ENCODE measurements around the gene SMARCB1.
"Not testable (repeated sequence)": the region's sequence is repeated elsewhere in the genome, so short reads cannot be mapped to it uniquely, and the experiment has no call there.

Gene SMARCB1

GRCh38 chr22:23846081-23846469 lies 59.3 kb downstream of the SMARCB1 start:
- DNase-seq (ENCODE audit: low read depth in 2 of 2): no peak

- DNase-seq (ENCODE audit: low read depth in 2 of 2): no peak
Observed at GRCh38 chr22:23847310-23847920, 60.6 kb downstream of the SMARCB1 start.

- no peak for DNase-seq (ENCODE audit: low read depth in 2 of 2)
Observed at GRCh38 chr22:23847991-23848864, 61.5 kb downstream of the SMARCB1 start.

- peak; percentile 66 to 84 for DNase-seq (ENCODE audit: low read depth in 2 of 2)
Observed at GRCh38 chr22:23849009-23850006, 62.5 kb downstream of the SMARCB1 start.

GRCh38 chr22:23850136-23850611 lies 63.4 kb downstream of the SMARCB1 start:
- DNase-seq (ENCODE audit: low read depth in 2 of 2): no peak

GRCh38 chr22:23856721-23857605 lies 70.2 kb downstream of the SMARCB1 start:
- DNase-seq (ENCODE audit: low read depth in 2 of 2): peak in 1 of 2 experiments; percentile 15

GRCh38 chr22:23857606-23858483 lies 71.1 kb downstream of the SMARCB1 start, which contains the start of gene SLC2A11:
Gene SLC2A11 (plus strand): TSS chr22:23857875. CDS start chr22:23858000, 125 bp downstream.
- DNase-seq (ENCODE audit: low read depth in 2 of 2): peak; percentile 85 to 93

GRCh38 chr22:23858484-23858815 lies 71.7 kb downstream of the SMARCB1 start:
- DNase-seq (ENCODE audit: low read depth in 2 of 2): no peak

- no peak for DNase-seq (ENCODE audit: low read depth in 2 of 2)
Observed at GRCh38 chr22:23859201-23859600, 72.4 kb downstream of the SMARCB1 start.

GRCh38 chr22:23860187-23860586 lies 73.4 kb downstream of the SMARCB1 start:
- not testable (repeated sequence) for DNase-seq (ENCODE audit: low read depth in 2 of 2)

- DNase-seq (ENCODE audit: low read depth in 2 of 2): no peak
Observed at GRCh38 chr22:23862103-23862502, 75.3 kb downstream of the SMARCB1 start.

GRCh38 chr22:23864499-23865154 lies 77.9 kb downstream of the SMARCB1 start:
- not testable (repeated sequence) for DNase-seq (ENCODE audit: low read depth in 2 of 2)

GRCh38 chr22:23868580-23868979 lies 81.8 kb downstream of the SMARCB1 start:
- no peak for DNase-seq (ENCODE audit: low read depth in 2 of 2)

GRCh38 chr22:23874871-23875270 lies 88.1 kb downstream of the SMARCB1 start:
- DNase-seq (ENCODE audit: low read depth in 2 of 2): no peak

GRCh38 chr22:23875801-23876200 lies 89.0 kb downstream of the SMARCB1 start:
- DNase-seq (ENCODE audit: low read depth in 2 of 2): no peak

- no peak for DNase-seq (ENCODE audit: low read depth in 2 of 2)
Observed at GRCh38 chr22:23877566-23877965, 90.8 kb downstream of the SMARCB1 start.

GRCh38 chr22:23878219-23878618 lies 91.5 kb downstream of the SMARCB1 start:
- DNase-seq (ENCODE audit: low read depth in 2 of 2): no peak

GRCh38 chr22:23882370-23882769 lies 95.6 kb downstream of the SMARCB1 start:
- DNase-seq (ENCODE audit: low read depth in 2 of 2): no peak

GRCh38 chr22:23883658-23884057 lies 96.9 kb downstream of the SMARCB1 start:
- no peak for DNase-seq (ENCODE audit: low read depth in 2 of 2)

Measured in stimulated activated CD4-positive, alpha-beta T cell treated with anti-CD3 and anti-CD28 coated beads, Interleukin-12 subunit alpha, Interleukin-12 subunit beta, amount 100 ng/mL, for 24 hours (primary cell).